ENCODE results near the gene TLCD4. TPM values are rescaled to one million over a fixed set of nuclear protein-coding genes. Genes with fewer than 3 reads are reported as not detected.

Gene TLCD4
- total and polyA plus RNA-seq, 8 donors = 1.6 to 20.1 (median 7.7) TPM

- no peaks in the 10 kb centered on the region for H3K36me3 ChIP-seq
- H3K9me3 ChIP-seq = no peaks in the 10 kb centered on the region
- H3K27ac ChIP-seq = no peak overlapping the region
- intact Hi-C loops (cut with DNase I; ENCODE audit: low total_unique reads) = no loop called here
- no peak for TF ChIP-seq POLR2AphosphoS5 (IDR thresholded peaks at IDR 0.05)
- no peak for TF ChIP-seq POLR2A (IDR thresholded peaks at IDR 0.05)
- no peak for TF ChIP-seq EP300 (IDR thresholded peaks at IDR 0.05)
- no peak for TF ChIP-seq CTCF (IDR thresholded peaks at IDR 0.05)
- DNase-seq = no peak
- H3K4me3 ChIP-seq = no peak overlapping the region
- H3K27me3 ChIP-seq = no peaks in the 10 kb centered on the region
- peaks cover 4 to 17% (median 11%) of the 10 kb centered on the region in 4 donors for H3K4me1 ChIP-seq
Observed at GRCh38 chr1:95076034-95076433, 41.1 kb upstream of the TLCD4 start.

GRCh38 chr1:95080446-95080845 is 36.7 kb upstream of the TLCD4 start:
- no peak for DNase-seq
- intact Hi-C loops (cut with DNase I; ENCODE audit: low total_unique reads) = loop anchor here (10.0 kb wide), 1 partner anchor 154 kb away; the partner anchor contains the start of gene RWDD3
- TF ChIP-seq CTCF (IDR thresholded peaks at IDR 0.05) = no peak
- TF ChIP-seq EP300 (IDR thresholded peaks at IDR 0.05) = no peak
- no peak for TF ChIP-seq POLR2AphosphoS5 (IDR thresholded peaks at IDR 0.05)
- no peak for TF ChIP-seq POLR2A (IDR thresholded peaks at IDR 0.05)
- Histone ChIP-seq H3K9me3 (no peaks in the 10 kb centered on the region), H3K27ac (no peak overlapping the region), H3K27me3 (no peaks in the 10 kb centered on the region), H3K4me1 (peaks cover 0 to 6% (median 0%) of the 10 kb centered on the region in 4 donors), H3K4me3 (no peak overlapping the region), H3K36me3 (no peaks in the 10 kb centered on the region)
- WGBS, 5 donors = 87 to 97% (median 92%) methylated on average over 1 of the region's 1 CpG

- intact Hi-C loops (cut with DNase I; ENCODE audit: low total_unique reads) = loop anchor here (10.0 kb wide), 1 partner anchor 154 kb away; the partner anchor contains the start of gene RWDD3
- H3K4me3 ChIP-seq = no peak overlapping the region
- no peak for DNase-seq
- no peaks in the 10 kb centered on the region for H3K36me3 ChIP-seq
- H3K4me1 ChIP-seq = peaks cover 0 to 6% (median 0%) of the 10 kb centered on the region in 4 donors
- TF ChIP-seq EP300 (IDR thresholded peaks at IDR 0.05) = no peak
- TF ChIP-seq POLR2AphosphoS5 (IDR thresholded peaks at IDR 0.05) = no peak
- TF ChIP-seq CTCF (IDR thresholded peaks at IDR 0.05) = no peak
- no peak for TF ChIP-seq POLR2A (IDR thresholded peaks at IDR 0.05)
- no peak overlapping the region for H3K27ac ChIP-seq
- WGBS, 5 donors = 48 to 60% (median 50%) methylated on average over 1 of the region's 1 CpG
- H3K9me3 ChIP-seq = no peaks in the 10 kb centered on the region
- H3K27me3 ChIP-seq = no peaks in the 10 kb centered on the region
Observed at GRCh38 chr1:95080879-95081278, 36.3 kb upstream of the TLCD4 start.

DNA sequence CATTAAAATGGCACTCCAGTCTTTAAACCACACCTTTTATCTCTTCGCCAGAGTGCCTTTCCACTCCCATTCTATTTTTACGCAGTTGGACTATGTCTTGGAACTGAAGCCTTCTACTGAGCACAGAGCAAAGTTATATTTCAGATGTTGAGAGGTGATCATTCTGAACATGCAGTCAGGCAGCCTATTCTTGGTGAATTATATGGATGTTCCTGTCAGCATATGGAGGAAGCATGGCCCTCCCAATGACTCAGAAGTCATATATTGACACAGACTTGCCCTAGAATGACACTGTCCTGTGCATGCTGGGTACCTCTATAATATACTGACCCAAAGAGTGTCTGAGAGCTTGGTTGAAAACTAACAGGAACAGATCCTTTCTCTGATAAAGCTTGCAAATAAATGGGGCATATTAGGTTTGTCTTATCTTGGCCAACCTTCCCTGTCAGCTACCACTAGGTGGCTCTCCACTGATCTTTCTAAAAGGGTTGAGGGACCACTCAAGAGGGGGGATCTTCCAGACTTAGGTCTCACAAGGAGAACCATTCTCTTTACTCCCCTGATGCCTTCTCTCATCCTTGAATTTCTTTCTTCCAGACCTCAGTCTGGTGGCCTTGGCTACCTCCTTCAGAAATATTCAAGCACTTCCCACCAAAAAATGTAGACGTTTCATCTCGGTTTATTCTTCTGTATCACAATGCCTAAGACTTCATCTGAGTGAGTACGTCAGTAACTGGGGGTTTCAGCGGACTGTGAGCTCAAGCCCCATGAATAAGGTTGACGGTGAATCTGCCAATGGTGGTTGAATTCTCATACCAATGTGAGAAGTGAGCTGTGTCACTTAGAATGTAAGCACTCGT is 32.6 kb upstream of the TLCD4 start:
- H3K9me3 ChIP-seq = no peaks in the 10 kb centered on the region
- TF ChIP-seq POLR2AphosphoS5 (IDR thresholded peaks at IDR 0.05) (peak in 1 of 3 donors; percentile 16), CTCF (IDR thresholded peaks at IDR 0.05) (peak in 5 of 7 experiments; percentile 29 to 64 (median 45)), POLR2A (IDR thresholded peaks at IDR 0.05) (no peak)
- no peaks in the 10 kb centered on the region for H3K27me3 ChIP-seq
- peaks cover 0 to 16% (median 0%) of the 10 kb centered on the region in 4 donors for H3K4me1 ChIP-seq
- H3K4me3 ChIP-seq = no peak overlapping the region
- H3K36me3 ChIP-seq = no peaks in the 10 kb centered on the region
- 73 to 82% (median 77%) methylated on average over 8 of the region's 8 CpGs for WGBS, 5 donors
- no peak overlapping the region for H3K27ac ChIP-seq
- DNase-seq = peak in 1 of 2 donors; percentile 61
- intact Hi-C loops (cut with DNase I; ENCODE audit: low total_unique reads) = loop anchor here (10.0 kb wide), 1 partner anchor 150 kb away; the partner anchor contains the start of gene RWDD3

All from stomach (tissue), 9 donors.